ENCODE data around the gene ZMIZ1. TPM values are rescaled to one million over a fixed set of nuclear protein-coding genes. Genes with fewer than 3 reads are reported as not detected.

ZMIZ1 gene
- total RNA-seq, 5 donors from 2014 or later (not counting 1 experiment from before 2014, with no cell fraction given): 16.8 to 27.1 (median 21.2) TPM

GRCh38 chr10:79105150-79105739 is 36.5 kb downstream of the ZMIZ1 start:
- Mint-ChIP-seq H3K27me3 (no peaks in the 10 kb centered on the region), H3K36me3 (no peaks in the 10 kb centered on the region), H3K4me3 (no peak overlapping the region), H3K4me1 (peaks cover 54 to 75% (median 58%) of the 10 kb centered on the region in 3 donors), H3K9me3 (no peaks in the 10 kb centered on the region), H3K27ac (no peak overlapping the region)
- ATAC-seq (replicated peaks in 1 of 4) (no peak), DNase-seq (no peak)
- no peaks in the 10 kb centered on the region for H3K9me3 ChIP-seq
- ChIA-PET POLR2A (no interaction called here), CTCF (interaction anchor here (0.6 kb wide), 2 partner anchors 100 to 1216 kb away, joined by 3 to 5 read pairs; no protein-coding TSS in a partner anchor)
- no peak overlapping the region for H3K4me3 ChIP-seq (ENCODE audit: control insufficient read depth in 1 of 2, extremely low read depth in 1 of 2, low read length in 1 of 2)
- no peaks in the 10 kb centered on the region for H3K36me3 ChIP-seq (ENCODE audit: control insufficient read depth in 2 of 2, extremely low read depth in 1 of 2, insufficient read depth in 1 of 2, low read length in 1 of 2)
- WGBS (ENCODE audit: insufficient coverage): 87% methylated on average over 6 of the region's 11 CpGs
- peaks cover 7 to 49% of the 10 kb centered on the region in 2 experiments for H3K4me1 ChIP-seq (ENCODE audit: control insufficient read depth in 1 of 2, extremely low read depth in 1 of 2, insufficient read depth in 2 of 2, low read length in 2 of 2)
- H3K27ac ChIP-seq (ENCODE audit: low read length): no peak overlapping the region
- H3K27me3 ChIP-seq (replicated peaks in 1 of 2; ENCODE audit: control insufficient read depth in 2 of 2, extremely low read depth in 1 of 2, insufficient read depth in 2 of 2, low read length in 1 of 2): no peaks in the 10 kb centered on the region

DNA sequence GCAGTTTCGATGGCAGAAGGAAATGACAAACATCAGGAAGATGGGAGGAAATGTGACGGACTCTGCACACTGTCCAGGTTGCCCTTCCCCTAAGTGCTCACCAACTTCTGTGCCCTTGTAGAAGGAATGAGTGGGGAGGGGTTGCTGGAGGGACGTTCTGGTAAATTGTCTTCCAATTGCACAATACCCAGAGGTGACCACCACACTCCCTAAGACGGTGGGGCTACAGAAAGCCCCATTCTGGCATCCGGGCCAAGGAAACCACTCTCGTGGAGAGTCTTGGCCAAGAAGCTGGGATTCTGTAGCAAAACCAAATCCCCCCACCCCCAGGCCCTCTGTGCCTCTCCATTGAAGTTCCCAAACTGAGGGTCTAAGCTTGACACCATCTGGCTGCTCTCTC is 37.1 kb downstream of the ZMIZ1 start:
- DNase-seq: no peak
- no peak overlapping the region for H3K27ac Mint-ChIP-seq
- Histone ChIP-seq H3K27me3 (replicated peaks in 1 of 2; ENCODE audit: control insufficient read depth in 2 of 2, extremely low read depth in 1 of 2, insufficient read depth in 2 of 2, low read length in 1 of 2) (no peaks in the 10 kb centered on the region), H3K27ac (ENCODE audit: low read length) (no peak overlapping the region), H3K4me3 (ENCODE audit: control insufficient read depth in 1 of 2, extremely low read depth in 1 of 2, low read length in 1 of 2) (no peak overlapping the region), H3K36me3 (ENCODE audit: control insufficient read depth in 2 of 2, extremely low read depth in 1 of 2, insufficient read depth in 1 of 2, low read length in 1 of 2) (peaks cover under 1% of the 10 kb centered on the region in 2 donors), H3K9me3 (no peaks in the 10 kb centered on the region), H3K4me1 (ENCODE audit: control insufficient read depth in 1 of 2, extremely low read depth in 1 of 2, insufficient read depth in 2 of 2, low read length in 2 of 2) (peaks cover 7 to 44% of the 10 kb centered on the region in 2 experiments)
- H3K27me3 Mint-ChIP-seq: no peaks in the 10 kb centered on the region
- CTCF ChIA-PET: no interaction called here
- no peak for ATAC-seq (replicated peaks in 1 of 4)
- no peaks in the 10 kb centered on the region for H3K9me3 Mint-ChIP-seq
- POLR2A ChIA-PET: no interaction called here
- H3K4me1 Mint-ChIP-seq: peaks cover 49 to 72% (median 52%) of the 10 kb centered on the region in 3 donors
- peaks cover 4% of the 10 kb centered on the region for H3K36me3 Mint-ChIP-seq
- 93% methylated on average over 3 of the region's 6 CpGs for WGBS (ENCODE audit: insufficient coverage)
- H3K4me3 Mint-ChIP-seq: no peak overlapping the region

DNA sequence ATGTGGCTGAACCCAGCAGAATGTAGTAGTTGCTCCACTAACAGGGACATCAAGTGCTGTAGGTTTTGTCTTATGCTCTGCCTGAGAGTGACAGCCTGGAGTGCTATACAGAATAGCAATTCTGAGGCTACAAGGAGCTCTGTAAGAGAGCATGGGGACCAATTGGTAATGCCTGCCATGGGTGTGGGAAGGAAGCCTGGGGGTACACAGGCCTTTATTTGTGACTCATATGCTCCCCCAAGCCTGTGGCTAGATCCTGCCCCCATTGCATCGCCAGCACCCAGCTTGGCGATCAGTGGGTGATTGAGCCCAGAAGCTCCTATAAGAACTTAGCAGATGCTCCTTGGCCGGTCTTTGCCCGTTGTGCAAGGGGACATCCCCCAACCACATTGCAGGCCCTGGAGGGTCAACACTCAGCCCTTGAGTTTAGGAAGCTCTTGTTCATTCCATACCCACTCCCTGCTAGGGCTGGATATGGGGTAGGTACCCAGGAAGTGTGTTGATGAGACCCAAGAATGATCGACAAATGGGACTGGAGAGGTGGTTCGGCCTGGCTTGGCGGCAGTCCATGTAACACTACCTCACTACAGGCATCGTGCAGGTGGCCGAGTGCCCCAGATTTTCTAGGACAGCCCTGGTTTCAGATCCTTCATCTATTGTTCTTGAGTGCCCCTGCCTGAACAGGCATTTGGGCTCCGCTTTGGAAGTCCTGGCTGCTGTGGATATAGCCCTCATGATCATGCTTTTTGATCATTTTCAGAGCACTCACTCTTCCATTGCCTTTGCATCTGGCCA is 37.7 kb downstream of the ZMIZ1 start:
- Histone ChIP-seq H3K9me3 (no peaks in the 10 kb centered on the region), H3K4me3 (ENCODE audit: control insufficient read depth in 1 of 2, extremely low read depth in 1 of 2, low read length in 1 of 2) (no peak overlapping the region), H3K27me3 (replicated peaks in 1 of 2; ENCODE audit: control insufficient read depth in 2 of 2, extremely low read depth in 1 of 2, insufficient read depth in 2 of 2, low read length in 1 of 2) (no peaks in the 10 kb centered on the region), H3K27ac (ENCODE audit: low read length) (no peak overlapping the region), H3K36me3 (ENCODE audit: control insufficient read depth in 2 of 2, extremely low read depth in 1 of 2, insufficient read depth in 1 of 2, low read length in 1 of 2) (peaks cover 5 to 7% of the 10 kb centered on the region in 2 donors), H3K4me1 (ENCODE audit: control insufficient read depth in 1 of 2, extremely low read depth in 1 of 2, insufficient read depth in 2 of 2, low read length in 2 of 2) (peaks cover 7 to 38% of the 10 kb centered on the region in 2 experiments)
- Mint-ChIP-seq H3K36me3 (peaks cover 5% of the 10 kb centered on the region), H3K4me1 (peaks cover 42 to 65% (median 46%) of the 10 kb centered on the region in 3 donors), H3K27me3 (no peaks in the 10 kb centered on the region), H3K9me3 (no peaks in the 10 kb centered on the region), H3K4me3 (no peak overlapping the region), H3K27ac (peak overlapping the region in 1 of 2 donors; percentile 11)
- ATAC-seq (replicated peaks in 1 of 4) (no peak), DNase-seq (no peak)
- ChIA-PET POLR2A (no interaction called here), CTCF (no interaction called here)
- 94% methylated on average over 5 of the region's 10 CpGs for WGBS (ENCODE audit: insufficient coverage)

DNA sequence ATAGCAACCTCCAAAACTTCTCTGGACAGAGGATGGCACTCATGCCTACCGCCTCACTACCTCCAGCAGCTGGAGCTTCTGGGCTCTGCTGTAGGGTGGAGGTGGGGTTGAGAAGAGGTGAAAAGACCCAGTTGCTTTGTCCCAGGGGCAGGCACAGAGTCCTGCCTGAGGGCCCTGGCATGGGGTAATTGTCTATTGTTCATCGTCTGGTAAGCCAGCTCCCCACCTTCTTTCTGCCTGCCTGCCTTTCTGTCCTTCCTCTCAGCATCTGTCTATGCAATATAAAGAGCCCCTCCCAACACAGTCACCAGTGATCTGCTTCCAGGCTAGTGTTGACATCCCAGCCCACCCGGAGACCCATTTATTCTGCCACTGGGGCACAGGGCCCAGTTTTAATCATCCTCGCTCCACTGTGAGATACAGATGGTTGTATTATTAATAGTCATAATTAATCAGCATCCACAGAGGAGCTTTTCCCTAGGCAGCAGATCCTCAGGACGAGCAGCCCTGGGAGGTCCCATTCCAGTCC is 39.0 kb downstream of the ZMIZ1 start:
- Mint-ChIP-seq H3K4me1 (peaks cover 37 to 66% (median 43%) of the 10 kb centered on the region in 3 donors), H3K27ac (no peak overlapping the region), H3K36me3 (peaks cover 11% of the 10 kb centered on the region), H3K4me3 (no peak overlapping the region), H3K27me3 (no peaks in the 10 kb centered on the region), H3K9me3 (no peaks in the 10 kb centered on the region)
- no peaks in the 10 kb centered on the region for H3K27me3 ChIP-seq (replicated peaks in 1 of 2; ENCODE audit: control insufficient read depth in 2 of 2, extremely low read depth in 1 of 2, insufficient read depth in 2 of 2, low read length in 1 of 2)
- peaks cover 2 to 24% of the 10 kb centered on the region in 2 experiments for H3K4me1 ChIP-seq (ENCODE audit: control insufficient read depth in 1 of 2, extremely low read depth in 1 of 2, insufficient read depth in 2 of 2, low read length in 2 of 2)
- 100% methylated on average over 1 of the region's 5 CpGs for WGBS (ENCODE audit: insufficient coverage)
- POLR2A ChIA-PET: no interaction called here
- DNase-seq: no peak
- H3K9me3 ChIP-seq: no peaks in the 10 kb centered on the region
- H3K27ac ChIP-seq (ENCODE audit: low read length): no peak overlapping the region
- H3K36me3 ChIP-seq (ENCODE audit: control insufficient read depth in 2 of 2, extremely low read depth in 1 of 2, insufficient read depth in 1 of 2, low read length in 1 of 2): peaks cover 5 to 7% of the 10 kb centered on the region in 2 donors
- no peak for ATAC-seq (replicated peaks in 1 of 4)
- no peak overlapping the region for H3K4me3 ChIP-seq (ENCODE audit: control insufficient read depth in 1 of 2, extremely low read depth in 1 of 2, low read length in 1 of 2)
- CTCF ChIA-PET: interaction anchor here in 1 of 2 donors (0.7 kb wide), 1 partner anchor 14 kb away, joined by 3 read pairs; no protein-coding TSS in a partner anchor

DNA sequence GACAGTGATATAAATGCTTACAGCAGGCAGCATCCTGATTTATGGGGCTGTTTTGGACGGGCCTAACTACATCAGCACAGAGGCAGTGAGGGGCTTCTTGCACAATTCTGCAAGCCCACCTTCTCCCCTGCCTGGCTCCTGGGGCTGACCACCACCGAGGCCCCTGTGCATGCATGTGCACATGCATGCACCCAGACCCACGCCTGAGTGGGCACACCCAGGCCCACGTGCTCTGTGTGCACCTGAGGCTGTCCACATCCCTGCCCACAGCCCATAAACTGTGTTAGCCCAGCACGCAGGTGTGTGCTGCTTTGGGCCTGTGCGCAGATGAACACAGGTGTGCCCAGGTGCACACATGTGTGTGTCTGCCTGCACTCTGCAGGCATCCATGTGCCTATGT is 40.0 kb downstream of the ZMIZ1 start:
- no peaks in the 10 kb centered on the region for H3K9me3 ChIP-seq
- Mint-ChIP-seq H3K36me3 (peaks cover 11% of the 10 kb centered on the region), H3K27ac (no peak overlapping the region), H3K4me3 (no peak overlapping the region), H3K4me1 (peaks cover 35 to 64% (median 45%) of the 10 kb centered on the region in 3 donors), H3K27me3 (no peaks in the 10 kb centered on the region), H3K9me3 (no peaks in the 10 kb centered on the region)
- peaks cover 2 to 17% of the 10 kb centered on the region in 2 experiments for H3K4me1 ChIP-seq (ENCODE audit: control insufficient read depth in 1 of 2, extremely low read depth in 1 of 2, insufficient read depth in 2 of 2, low read length in 2 of 2)
- ChIA-PET CTCF (interaction anchor here in 1 of 2 donors (0.7 kb wide), 1 partner anchor 15 kb away, joined by 3 read pairs; no protein-coding TSS in a partner anchor), POLR2A (no interaction called here)
- H3K4me3 ChIP-seq (ENCODE audit: control insufficient read depth in 1 of 2, extremely low read depth in 1 of 2, low read length in 1 of 2): no peak overlapping the region
- peaks cover 5 to 7% of the 10 kb centered on the region in 2 donors for H3K36me3 ChIP-seq (ENCODE audit: control insufficient read depth in 2 of 2, extremely low read depth in 1 of 2, insufficient read depth in 1 of 2, low read length in 1 of 2)
- H3K27me3 ChIP-seq (replicated peaks in 1 of 2; ENCODE audit: control insufficient read depth in 2 of 2, extremely low read depth in 1 of 2, insufficient read depth in 2 of 2, low read length in 1 of 2): no peaks in the 10 kb centered on the region
- no peak for DNase-seq
- WGBS (ENCODE audit: insufficient coverage): 62% methylated on average over 6 of the region's 6 CpGs
- ATAC-seq (replicated peaks in 1 of 4): no peak
- no peak overlapping the region for H3K27ac ChIP-seq (ENCODE audit: low read length)

- no peak overlapping the region for H3K4me3 ChIP-seq (ENCODE audit: control insufficient read depth in 1 of 2, extremely low read depth in 1 of 2, low read length in 1 of 2)
- no peaks in the 10 kb centered on the region for H3K27me3 Mint-ChIP-seq
- no peak overlapping the region for H3K27ac ChIP-seq (ENCODE audit: low read length)
- H3K27ac Mint-ChIP-seq: no peak overlapping the region
- H3K4me3 Mint-ChIP-seq: no peak overlapping the region
- no peaks in the 10 kb centered on the region for H3K27me3 ChIP-seq (replicated peaks in 1 of 2; ENCODE audit: control insufficient read depth in 2 of 2, extremely low read depth in 1 of 2, insufficient read depth in 2 of 2, low read length in 1 of 2)
- H3K4me1 ChIP-seq (ENCODE audit: control insufficient read depth in 1 of 2, extremely low read depth in 1 of 2, insufficient read depth in 2 of 2, low read length in 2 of 2): peaks cover 10 to 28% of the 10 kb centered on the region in 2 experiments
- ATAC-seq (replicated peaks in 1 of 4): no peak
- H3K36me3 Mint-ChIP-seq: peaks cover 11% of the 10 kb centered on the region
- DNase-seq: no peak
- H3K4me1 Mint-ChIP-seq: peaks cover 42 to 68% (median 57%) of the 10 kb centered on the region in 3 donors
- H3K9me3 Mint-ChIP-seq: no peaks in the 10 kb centered on the region
- POLR2A ChIA-PET: interaction anchor here in 1 of 2 donors (0.7 kb wide), 1 partner anchor 1064 kb away, joined by 3 read pairs; no protein-coding TSS in a partner anchor
- CTCF ChIA-PET: no interaction called here
- 84% methylated on average over 3 of the region's 5 CpGs for WGBS (ENCODE audit: insufficient coverage)
- peaks cover 5 to 7% of the 10 kb centered on the region in 2 donors for H3K36me3 ChIP-seq (ENCODE audit: control insufficient read depth in 2 of 2, extremely low read depth in 1 of 2, insufficient read depth in 1 of 2, low read length in 1 of 2)
- H3K9me3 ChIP-seq: no peaks in the 10 kb centered on the region
Observed at GRCh38 chr10:79111427-79111826, 42.7 kb downstream of the ZMIZ1 start.

Data from T-cell (primary cell).